A549 (cell line): ENCODE measurements around the gene NCR2. TPM values are rescaled to one million over a fixed set of nuclear protein-coding genes. Genes with fewer than 3 reads are reported as not detected.

Experiments used
- ATAC-seq, 2 experiments: fragments of 200-7000 bp in 1 of 2; fragments of >200 bp in 1 of 2; cut with Nextera tagmentation in 1 of 2; cut with Tn5 transposase in 1 of 2; 3 replicates each; pipeline versions ENCODE4 v1.8.0 to v1.9.1; 2018 to 2020; ENCODE audit warnings: mild to moderate bottlenecking in 1 of 2, moderate library complexity in 1 of 2
- CTCF ChIA-PET: fragments of 300-600 bp; sonication (Branson Sonifier 250); formaldehyde crosslinking; extraction: SDS; loops from one replicate; lab custom pipeline; 2021; ENCODE audit warnings: antibody characterized with exemption, inconsistent platforms; lab: Yijun Ruan, JAX
- POLR2A ChIA-PET: fragments of 350-600 bp; formaldehyde crosslinking; extraction: SDS; loops from one replicate; lab custom pipeline; 2021; ENCODE audit warnings: antibody characterized with exemption, inconsistent platforms; lab: Yijun Ruan, JAX
- DNase-seq, 2 experiments: peaks; one replicate each; pipeline versions ENCODE4 v3.0.0 to v3.0.0-alpha.2; 2011 to 2016; ENCODE audit warnings: low read depth in 1 of 2, low spot score in 1 of 2
- FAIRE-seq: peaks from 2 replicates; lab custom pipeline; 2011; peaks lifted over from hg19 to GRCh38; lab: Jason Lieb, UNC
- H3K27ac ChIP-seq, 2 experiments: fragments of >200 bp; sonication (Bioruptor Twin); formaldehyde crosslinking; 3 replicates each; pipeline ENCODE4 v1.5.1; 2016 to 2017
- H3K4me1 ChIP-seq: fragments of >200 bp; sonication (Bioruptor Twin); formaldehyde crosslinking; 3 replicates; pipeline ENCODE4 v1.6.1; 2016
- H3K4me2 ChIP-seq: fragments of >200 bp; sonication (Bioruptor Twin); formaldehyde crosslinking; 3 replicates; pipeline ENCODE4 v1.6.1; 2016
- H3K4me3 ChIP-seq: fragments of >200 bp; sonication (Bioruptor Twin); formaldehyde crosslinking; 3 replicates; pipeline ENCODE4 v1.5.1; 2016
- H3K9me3 ChIP-seq: fragments of >200 bp; sonication (Bioruptor Twin); formaldehyde crosslinking; 3 replicates; pipeline ENCODE4 v1.6.1; 2016
- CBX8 ChIP-seq: fragments of 200-600 bp; sonication (generic); IDR thresholded peaks from 2 replicates; pipeline ENCODE4 v1.6.1; 2016
- CEBPB ChIP-seq, 2 experiments: fragments of >200 bp in 1 of 2; sonication (Bioruptor Twin) in 1 of 2; formaldehyde crosslinking in 1 of 2; IDR thresholded peaks; 2 replicates each; pipeline ENCODE4 v1.6.1; 2012 to 2016
- EHMT2 ChIP-seq: fragments of 200-600 bp; sonication (generic); IDR thresholded peaks from 2 replicates; pipeline ENCODE4 v1.6.1; 2016; ENCODE audit warnings: antibody characterized with exemption, low read depth, mild to moderate bottlenecking, moderate library complexity
- ESRRA ChIP-seq: fragments of 150-350 bp; IDR thresholded peaks from 2 replicates; pipeline ENCODE4 v1.6.1; 2014; ENCODE audit warnings: mild to moderate bottlenecking, low read length, borderline replicate concordance
- FOSL2 ChIP-seq, 2 experiments: fragments of 450-650 bp in 1 of 2; fragments of >200 bp in 1 of 2; sonication (Bioruptor Twin) in 1 of 2; formaldehyde crosslinking; IDR thresholded peaks; 2 replicates each; pipeline versions ENCODE4 v1.5.0 to v1.6.1; 2016 to 2020; ENCODE audit warnings: mild to moderate bottlenecking in 1 of 2, moderate library complexity in 1 of 2
- FOXS1 ChIP-seq: fragments of 250-450 bp; sonication (Bioruptor Pico); IDR thresholded peaks from 2 replicates; pipeline ENCODE4 v1.5.0; 2020; ENCODE audit warnings: mild to moderate bottlenecking, moderate library complexity
- HMGXB4 ChIP-seq: fragments of 250-450 bp; sonication (Bioruptor Pico); IDR thresholded peaks from 2 replicates; pipeline ENCODE4 v1.5.0; 2021; ENCODE audit warnings: mild to moderate bottlenecking, moderate library complexity, borderline replicate concordance
- HOXB13 ChIP-seq: fragments of 250-450 bp; sonication (Bioruptor Pico); IDR thresholded peaks from 2 replicates; pipeline ENCODE4 v1.5.0; 2020; ENCODE audit warnings: low read depth, mild to moderate bottlenecking, moderate library complexity
- JUN ChIP-seq, 2 experiments: fragments of >200 bp; sonication (Bioruptor Twin); formaldehyde crosslinking; IDR thresholded peaks; 2 replicates in 1 of 2; 3 replicates in 1 of 2; pipeline ENCODE4 v1.6.1; 2016 to 2017
- KDM5A ChIP-seq: fragments of 200-600 bp; sonication (generic); IDR thresholded peaks from 2 replicates; pipeline ENCODE4 v1.6.1; 2016; ENCODE audit warnings: antibody characterized with exemption, mild to moderate bottlenecking
- MYC ChIP-seq: IDR thresholded peaks from 2 replicates; pipeline ENCODE4 v1.6.1; 2012; ENCODE audit warnings: mild to moderate bottlenecking, inconsistent platforms, low read length, improper control_type of control experiment, borderline replicate concordance
- RAD21 ChIP-seq, 2 experiments: fragments of >200 bp in 1 of 2; sonication (Bioruptor Twin) in 1 of 2; formaldehyde crosslinking in 1 of 2; IDR thresholded peaks in 1 of 2; conservative IDR thresholded peaks in 1 of 2; 2 replicates in 1 of 2; 3 replicates in 1 of 2; pipeline ENCODE4 v1.6.1; 2012 to 2018; ENCODE audit warnings: inconsistent platforms in 1 of 2
- RFX5 ChIP-seq: fragments of 450-650 bp; IDR thresholded peaks from 2 replicates; pipeline ENCODE4 v1.7.1; 2014; ENCODE audit warnings: antibody characterized with exemption, mild to moderate bottlenecking, moderate library complexity
- TP53 ChIP-seq: fragments of 250-450 bp; sonication (Bioruptor Pico); IDR thresholded peaks from 2 replicates; pipeline ENCODE4 v1.5.0; 2021; ENCODE audit warnings: mild to moderate bottlenecking, moderate library complexity
- ZFP36 ChIP-seq: fragments of 450-650 bp; IDR thresholded peaks from 2 replicates; pipeline ENCODE4 v1.6.1; 2014; ENCODE audit warnings: borderline replicate concordance; ENCODE audit not compliant: partially characterized antibody
- ZNF302 ChIP-seq: fragments of 250-450 bp; sonication (Bioruptor Pico); IDR thresholded peaks from 2 replicates; pipeline ENCODE4 v1.9.0; 2021; ENCODE audit warnings: inconsistent platforms, mild to moderate bottlenecking, moderate library complexity
- ZSCAN20 ChIP-seq: fragments of 250-450 bp; sonication (Bioruptor Pico); IDR thresholded peaks from 2 replicates; pipeline ENCODE4 v1.8.0; 2022; ENCODE audit warnings: mild to moderate bottlenecking, moderate library complexity
- WGBS: methylation state at CpG from one replicate; pipeline ENCODE4 v1.1.6; 2017; ENCODE audit errors: missing lambda C conversion rate; 5-methylcytosine and 5-hydroxymethylcytosine counted together
- polyA plus RNA-seq, 4 experiments: library from polyadenylated mRNA; depleted of rRNA in 3 of 4; stranded (reverse); fragments of >200 nt; fragmentation: RNase III in 1 of 4; extraction: RNeasy Plus Mini Kit Qiagen cat#74134 plus additional on column Dnase treatment in 1 of 4; gene quantifications; 2 replicates in 3 of 4; 3 replicates in 1 of 4; pipeline ENCODE4 v1.2.3, GENCODE V29; 2011 to 2017
- TF ChIP-seq, protein P1 (sequence below): fragments of >200 bp; sonication (Bioruptor Twin); formaldehyde crosslinking; IDR thresholded peaks from 3 replicates; pipeline ENCODE4 v1.5.1; 2016
- TF ChIP-seq, protein P2 (sequence below): fragments of 450-650 bp; IDR thresholded peaks from 2 replicates; pipeline ENCODE4 v1.6.1; 2014; ENCODE audit warnings: antibody characterized with exemption

The NCR2 gene
- polyA plus RNA-seq, 2 of the 4 experiments (the other 2 are of a cell fraction), result not detected

GRCh38 chr6:41356825-41357224, 21.4 kb downstream of the NCR2 start:
- Histone ChIP-seq H3K9me3 (no peaks in the 10 kb centered on the region), H3K4me2 (no peak overlapping the region), H3K4me3 (no peak overlapping the region), H3K27ac (no peak overlapping the region), H3K4me1 (no peaks in the 10 kb centered on the region)
- ChIA-PET CTCF (interaction anchor here (1.0 to 1.9 kb wide), 3 partner anchors 12 to 326 kb away, joined by 3 to 4 read pairs (median 3); no protein-coding TSS in a partner anchor), POLR2A (no interaction called here)
- TF ChIP-seq, protein P1, sequence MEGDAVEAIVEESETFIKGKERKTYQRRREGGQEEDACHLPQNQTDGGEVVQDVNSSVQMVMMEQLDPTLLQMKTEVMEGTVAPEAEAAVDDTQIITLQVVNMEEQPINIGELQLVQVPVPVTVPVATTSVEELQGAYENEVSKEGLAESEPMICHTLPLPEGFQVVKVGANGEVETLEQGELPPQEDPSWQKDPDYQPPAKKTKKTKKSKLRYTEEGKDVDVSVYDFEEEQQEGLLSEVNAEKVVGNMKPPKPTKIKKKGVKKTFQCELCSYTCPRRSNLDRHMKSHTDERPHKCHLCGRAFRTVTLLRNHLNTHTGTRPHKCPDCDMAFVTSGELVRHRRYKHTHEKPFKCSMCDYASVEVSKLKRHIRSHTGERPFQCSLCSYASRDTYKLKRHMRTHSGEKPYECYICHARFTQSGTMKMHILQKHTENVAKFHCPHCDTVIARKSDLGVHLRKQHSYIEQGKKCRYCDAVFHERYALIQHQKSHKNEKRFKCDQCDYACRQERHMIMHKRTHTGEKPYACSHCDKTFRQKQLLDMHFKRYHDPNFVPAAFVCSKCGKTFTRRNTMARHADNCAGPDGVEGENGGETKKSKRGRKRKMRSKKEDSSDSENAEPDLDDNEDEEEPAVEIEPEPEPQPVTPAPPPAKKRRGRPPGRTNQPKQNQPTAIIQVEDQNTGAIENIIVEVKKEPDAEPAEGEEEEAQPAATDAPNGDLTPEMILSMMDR, result no peak
- TF ChIP-seq FOXS1 (CRISPR knock-in tag) (no peak), RFX5 (no peak), CBX8 (no peak), EHMT2 (no peak), HMGXB4 (CRISPR knock-in tag) (no peak), CEBPB (IDR thresholded peaks at IDR 0.05) (no peak)
- ATAC-seq (peak in 1 of 2 experiments; percentile 39; a peak in 1 of 6 replicates), FAIRE-seq (no peak), DNase-seq (no peak)
- WGBS, result 26% methylated on average over 3 of the region's 3 CpGs

DNA sequence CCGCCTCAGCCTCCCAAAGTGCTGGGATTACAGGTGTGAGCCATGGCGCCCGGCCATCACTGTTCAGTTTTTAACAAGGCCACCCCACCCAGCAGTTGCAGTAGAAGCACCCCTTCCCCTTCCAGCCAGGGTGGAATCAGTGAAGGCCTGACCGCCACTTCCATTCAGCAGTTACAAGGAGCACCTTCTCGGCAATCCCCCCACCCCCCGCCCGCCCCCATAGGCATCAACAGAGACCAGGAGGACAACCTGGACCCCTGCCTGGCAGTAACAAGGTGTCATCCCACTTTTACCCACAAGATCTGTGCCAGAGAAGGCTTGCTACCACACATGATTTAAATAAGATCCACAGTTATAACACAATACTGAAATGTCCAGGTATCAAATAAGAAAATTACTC, 23.1 kb downstream of the NCR2 start:
- Histone ChIP-seq H3K27ac (no peak overlapping the region), H3K4me1 (no peaks in the 10 kb centered on the region), H3K4me2 (no peak overlapping the region), H3K4me3 (no peak overlapping the region), H3K9me3 (no peaks in the 10 kb centered on the region)
- POLR2A ChIA-PET, result no interaction called here
- DNase-seq (no peak), FAIRE-seq (no peak), ATAC-seq (no peak)
- WGBS, result 43% methylated on average over 2 of the region's 7 CpGs
- TF ChIP-seq ZNF302 (CRISPR knock-in tag), result no peak
- no peak for TF ChIP-seq EHMT2
- no peak for TF ChIP-seq ZFP36
- no peak for TF ChIP-seq ESRRA
- no peak for TF ChIP-seq JUN (IDR thresholded peaks at IDR 0.05)
- no peak for TF ChIP-seq KDM5A
- TF ChIP-seq, protein P2, sequence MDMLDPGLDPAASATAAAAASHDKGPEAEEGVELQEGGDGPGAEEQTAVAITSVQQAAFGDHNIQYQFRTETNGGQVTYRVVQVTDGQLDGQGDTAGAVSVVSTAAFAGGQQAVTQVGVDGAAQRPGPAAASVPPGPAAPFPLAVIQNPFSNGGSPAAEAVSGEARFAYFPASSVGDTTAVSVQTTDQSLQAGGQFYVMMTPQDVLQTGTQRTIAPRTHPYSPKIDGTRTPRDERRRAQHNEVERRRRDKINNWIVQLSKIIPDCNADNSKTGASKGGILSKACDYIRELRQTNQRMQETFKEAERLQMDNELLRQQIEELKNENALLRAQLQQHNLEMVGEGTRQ, result no peak
- no peak for TF ChIP-seq RAD21 (conservative IDR thresholded peaks at IDR 0.05 in 1 of 2, IDR thresholded peaks at IDR 0.05 in 1 of 2)
- no peak for TF ChIP-seq TP53 (CRISPR knock-in tag)
- TF ChIP-seq ZSCAN20, result no peak
- no peak for TF ChIP-seq FOSL2 (IDR thresholded peaks at IDR 0.05)
- TF ChIP-seq FOSL2 (CRISPR knock-in tag; IDR thresholded peaks at IDR 0.05), result no peak
- TF ChIP-seq MYC, result no peak
- no peak for TF ChIP-seq HOXB13 (CRISPR knock-in tag)
- CTCF ChIA-PET, result interaction anchor here (1.4 kb wide), 1 partner anchor 325 kb away, joined by 3 read pairs; no protein-coding TSS in a partner anchor
